Immature natural killer cell (primary cell): ENCODE results near the gene MBD3L1. TPM values are rescaled to one million over a fixed set of nuclear protein-coding genes. Genes with fewer than 3 reads are reported as not detected.

ENCODE experiments used
- DNase-seq, 3 donors: peaks; one replicate each; pipeline ENCODE4 v3.0.0; 2022; ENCODE audit warnings: mixed read lengths in 1 of 3
- H3K27ac Mint-ChIP-seq, 6 donors: one replicate each; pipeline ENCODE4 v1.8.0; 2020; ENCODE audit warnings: mixed read lengths in 6 of 6, mild to moderate bottlenecking in 5 of 6, inconsistent platforms in 4 of 6, moderate library complexity in 3 of 6
- H3K27me3 Mint-ChIP-seq, 3 donors: one replicate each; pipeline ENCODE4 v1.8.0; 2020 to 2021; ENCODE audit warnings: low read depth in 3 of 3, mild to moderate bottlenecking in 3 of 3, mixed read lengths in 3 of 3, moderate library complexity in 3 of 3, inconsistent platforms in 1 of 3
- H3K36me3 Mint-ChIP-seq, 3 donors: one replicate each; pipeline ENCODE4 v1.8.0; 2020; ENCODE audit warnings: mixed read lengths in 3 of 3, inconsistent platforms in 2 of 3, mild to moderate bottlenecking in 2 of 3
- H3K4me1 Mint-ChIP-seq, 2 donors: one replicate each; pipeline ENCODE4 v1.8.0; 2020; ENCODE audit warnings: inconsistent platforms in 2 of 2, mild to moderate bottlenecking in 2 of 2, mixed read lengths in 2 of 2, moderate library complexity in 1 of 2
- H3K4me3 Mint-ChIP-seq, 5 donors: one replicate each; pipeline ENCODE4 v1.8.0; 2020; ENCODE audit warnings: mild to moderate bottlenecking in 5 of 5, mixed read lengths in 5 of 5, inconsistent platforms in 3 of 5, moderate library complexity in 3 of 5
- H3K9me3 Mint-ChIP-seq, 6 donors: one replicate each; pipeline ENCODE4 v1.8.0; 2020; ENCODE audit warnings: mild to moderate bottlenecking in 6 of 6, mixed read lengths in 6 of 6, inconsistent platforms in 4 of 6, moderate library complexity in 3 of 6
- polyA plus RNA-seq, 3 donors: library from polyadenylated mRNA; unstranded; fragments of 300-500 nt; fragmentation: Illumina TruSeq; gene quantifications; one replicate each; pipeline ENCODE4 v1.2.3, GENCODE V29; 2021

The MBD3L1 gene
- polyA plus RNA-seq, 3 donors from 2014 or later, result not detected

- Mint-ChIP-seq H3K27ac (no peak overlapping the region), H3K36me3 (no peaks in the 10 kb centered on the region), H3K27me3 (peaks cover 4 to 15% (median 13%) of the 10 kb centered on the region in 3 donors), H3K9me3 (no peaks in the 10 kb centered on the region), H3K4me1 (peaks cover 19 to 22% of the 10 kb centered on the region in 2 donors), H3K4me3 (no peak overlapping the region)
- DNase-seq, result no peak
These were observed 3.7 kb downstream of the MBD3L1 start for GRCh38 chr19:8835877-8836276.

GRCh38 chr19:8840708-8841107 lies 8.5 kb downstream of the MBD3L1 start:
- Mint-ChIP-seq H3K4me3 (no peak overlapping the region), H3K9me3 (no peaks in the 10 kb centered on the region), H3K27ac (no peak overlapping the region), H3K36me3 (no peaks in the 10 kb centered on the region), H3K27me3 (peaks cover 0 to 9% (median 9%) of the 10 kb centered on the region in 3 donors), H3K4me1 (no peaks in the 10 kb centered on the region)
- no peak for DNase-seq

DNA sequence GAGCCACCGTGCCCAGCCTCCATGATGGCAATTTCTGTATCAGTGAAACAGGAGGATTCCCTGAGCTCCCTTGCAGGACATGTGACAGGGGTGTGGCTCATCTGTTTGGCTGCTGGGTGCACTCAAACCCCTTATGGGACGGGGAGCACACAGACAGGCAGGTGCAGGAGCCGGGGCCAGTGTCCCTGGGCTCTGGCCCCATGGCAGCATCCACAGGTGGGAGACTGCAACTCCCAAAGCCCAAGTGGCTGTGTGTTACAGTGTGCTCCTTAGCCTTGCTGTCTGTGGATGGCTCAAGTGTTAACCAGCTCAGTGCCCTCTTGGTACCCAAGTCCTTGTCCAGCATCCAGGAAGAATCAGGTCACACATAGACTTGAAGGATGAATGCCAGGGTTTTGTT lies 14.6 kb downstream of the MBD3L1 start:
- Mint-ChIP-seq H3K36me3 (peaks cover 0 to 6% (median 0%) of the 10 kb centered on the region in 3 donors), H3K4me3 (no peak overlapping the region), H3K4me1 (no peaks in the 10 kb centered on the region), H3K27ac (no peak overlapping the region), H3K9me3 (peaks cover 0 to 9% (median 2%) of the 10 kb centered on the region in 6 donors), H3K27me3 (peaks cover 5 to 12% (median 6%) of the 10 kb centered on the region in 3 donors)
- no peak for DNase-seq

- Mint-ChIP-seq H3K4me3 (no peak overlapping the region), H3K27ac (no peak overlapping the region), H3K36me3 (peaks cover 0 to 6% (median 0%) of the 10 kb centered on the region in 3 donors), H3K4me1 (no peaks in the 10 kb centered on the region), H3K9me3 (peaks cover 0 to 9% (median 3%) of the 10 kb centered on the region in 6 donors), H3K27me3 (peaks cover 5 to 10% (median 6%) of the 10 kb centered on the region in 3 donors)
- DNase-seq, result no peak
These were observed 17.1 kb downstream of the MBD3L1 start for GRCh38 chr19:8849232-8849631.

DNA sequence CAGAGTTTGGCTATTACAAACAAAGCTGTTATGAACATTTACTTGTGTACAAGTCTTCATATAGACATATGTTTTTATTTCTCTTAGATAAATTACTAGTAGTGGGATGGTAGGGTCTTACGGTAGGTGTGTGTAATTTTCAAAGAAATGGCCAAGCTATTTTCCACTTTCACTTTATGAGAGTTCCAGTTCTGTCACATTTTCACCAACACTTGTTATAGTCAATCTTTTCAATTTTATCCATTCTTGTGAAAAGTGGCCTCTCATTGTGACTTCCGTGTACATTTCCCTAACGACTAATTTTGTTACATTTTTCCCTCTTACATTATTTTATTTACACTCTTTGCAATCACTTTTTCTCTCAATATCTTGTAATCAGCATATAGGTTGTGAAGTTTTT lies 18.3 kb downstream of the MBD3L1 start:
- no peak overlapping the region for H3K4me3 Mint-ChIP-seq
- no peaks in the 10 kb centered on the region for H3K4me1 Mint-ChIP-seq

DNA sequence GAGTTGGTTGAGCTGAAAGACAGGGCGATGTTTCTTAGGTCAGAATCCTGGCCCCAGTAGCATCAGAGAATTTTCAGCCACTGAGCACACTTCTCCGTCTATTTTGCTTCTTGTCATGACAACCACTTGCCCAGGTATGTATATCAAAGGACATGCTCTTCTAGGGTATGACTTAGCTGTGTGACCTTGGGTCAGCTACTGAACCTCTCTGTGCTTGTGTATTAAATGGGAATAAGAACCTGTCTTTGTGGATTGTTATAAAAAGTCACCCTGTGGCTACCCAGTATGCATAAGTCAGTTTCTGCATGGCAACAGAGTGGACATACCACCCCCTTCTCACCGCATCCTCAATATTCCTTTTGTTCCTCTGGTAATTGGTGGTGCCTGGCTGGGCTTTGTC lies 26.1 kb downstream of the MBD3L1 start:
- H3K27me3 Mint-ChIP-seq, result peaks cover 7 to 23% (median 8%) of the 10 kb centered on the region in 3 donors
- H3K9me3 Mint-ChIP-seq, result peaks cover 0 to 7% (median 0%) of the 10 kb centered on the region in 6 donors

More for the DNA sequence above, 18.3 kb downstream of the MBD3L1 start:
- DNase-seq, result no peak
- Mint-ChIP-seq H3K9me3 (peaks cover 0 to 9% (median 3%) of the 10 kb centered on the region in 6 donors), H3K27me3 (peaks cover 4 to 13% (median 9%) of the 10 kb centered on the region in 3 donors), H3K36me3 (peaks cover 0 to 6% (median 0%) of the 10 kb centered on the region in 3 donors), H3K27ac (no peak overlapping the region)

DNA sequence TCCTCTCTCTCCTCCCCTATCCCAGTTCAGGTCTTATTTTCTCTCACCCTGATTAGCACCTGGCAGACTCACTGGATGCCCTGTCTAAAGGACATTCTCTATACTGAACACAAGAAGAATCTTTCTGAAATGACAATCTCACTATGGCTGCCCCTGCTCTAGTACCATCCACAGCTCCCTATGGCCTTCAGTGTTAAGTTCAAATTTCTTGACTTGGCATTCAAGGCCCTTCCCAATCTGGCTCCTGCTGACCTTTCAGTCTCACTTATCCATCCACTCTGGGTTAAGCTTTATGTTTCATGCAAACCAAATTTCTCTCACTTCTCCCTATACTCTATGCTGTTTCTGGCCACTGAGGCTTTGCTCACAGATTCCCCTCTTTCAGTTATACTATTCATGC lies 34.2 kb downstream of the MBD3L1 start:
- Mint-ChIP-seq H3K9me3 (no peaks in the 10 kb centered on the region), H3K4me3 (no peak overlapping the region)

More for the DNA sequence above, 26.1 kb downstream of the MBD3L1 start:
- Mint-ChIP-seq H3K36me3 (no peaks in the 10 kb centered on the region), H3K4me1 (no peaks in the 10 kb centered on the region), H3K27ac (no peak overlapping the region), H3K4me3 (no peak overlapping the region)
- DNase-seq, result no peak

GRCh38 chr19:8877854-8878705 lies 45.9 kb downstream of the MBD3L1 start:
- no peak overlapping the region for H3K4me3 Mint-ChIP-seq
- peaks cover 0 to 4% (median 0%) of the 10 kb centered on the region in 3 donors for H3K36me3 Mint-ChIP-seq
- no peak overlapping the region for H3K27ac Mint-ChIP-seq
- no peak for DNase-seq
- peaks cover 0 to 11% (median under 1%) of the 10 kb centered on the region in 6 donors for H3K9me3 Mint-ChIP-seq
- H3K27me3 Mint-ChIP-seq, result peaks cover 5 to 10% (median 7%) of the 10 kb centered on the region in 3 donors
- H3K4me1 Mint-ChIP-seq, result no peaks in the 10 kb centered on the region

More for the DNA sequence above, 34.2 kb downstream of the MBD3L1 start:
- H3K36me3 Mint-ChIP-seq, result no peaks in the 10 kb centered on the region
- H3K27me3 Mint-ChIP-seq, result peaks cover 0 to 11% (median 0%) of the 10 kb centered on the region in 3 donors
- DNase-seq, result no peak
- H3K27ac Mint-ChIP-seq, result no peak overlapping the region
- H3K4me1 Mint-ChIP-seq, result no peaks in the 10 kb centered on the region

DNA sequence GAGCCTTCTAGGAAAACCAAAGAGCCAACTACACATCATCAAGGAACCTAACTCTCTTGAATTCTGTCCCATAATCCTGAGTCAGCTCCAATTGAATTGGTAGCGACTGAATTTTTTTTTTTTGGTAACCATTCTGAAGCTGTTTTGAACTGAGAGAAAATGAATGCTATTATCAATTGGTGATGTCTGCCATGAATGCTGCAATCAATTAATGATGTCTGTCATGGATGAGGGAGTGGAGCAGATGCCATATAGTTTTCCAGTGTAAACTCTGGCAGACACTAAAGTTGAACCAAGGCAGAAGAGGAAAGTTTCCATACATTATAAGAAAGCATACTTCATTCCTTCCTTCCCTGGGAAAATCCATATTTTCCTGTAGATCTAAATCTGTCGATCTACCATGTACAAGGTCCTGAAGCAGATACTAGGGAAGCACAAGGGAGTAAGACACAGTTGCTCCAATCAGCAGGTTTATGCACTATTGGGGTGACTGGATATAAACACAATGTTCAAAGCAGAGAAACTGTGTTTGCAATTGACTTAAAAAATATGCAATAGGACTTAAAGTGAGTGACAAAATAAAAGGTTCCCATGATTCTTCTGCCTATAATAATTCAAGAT lies 48.8 kb downstream of the MBD3L1 start:
- no peak overlapping the region for H3K27ac Mint-ChIP-seq
- peaks cover 3 to 10% (median 5%) of the 10 kb centered on the region in 3 donors for H3K27me3 Mint-ChIP-seq
- no peaks in the 10 kb centered on the region for H3K4me1 Mint-ChIP-seq
- peaks cover 0 to 11% (median under 1%) of the 10 kb centered on the region in 6 donors for H3K9me3 Mint-ChIP-seq
- H3K4me3 Mint-ChIP-seq, result no peak overlapping the region
- no peak for DNase-seq
- H3K36me3 Mint-ChIP-seq, result peaks cover 0 to 4% (median 0%) of the 10 kb centered on the region in 3 donors

- Mint-ChIP-seq H3K4me1 (no peaks in the 10 kb centered on the region), H3K27ac (no peak overlapping the region), H3K36me3 (peaks cover 0 to 4% (median 0%) of the 10 kb centered on the region in 3 donors), H3K27me3 (peaks cover 3 to 7% (median 3%) of the 10 kb centered on the region in 3 donors), H3K4me3 (no peak overlapping the region), H3K9me3 (peaks cover 0 to 11% (median under 1%) of the 10 kb centered on the region in 6 donors)
- no peak for DNase-seq
These were observed 49.3 kb downstream of the MBD3L1 start for GRCh38 chr19:8881512-8881911.

DNA sequence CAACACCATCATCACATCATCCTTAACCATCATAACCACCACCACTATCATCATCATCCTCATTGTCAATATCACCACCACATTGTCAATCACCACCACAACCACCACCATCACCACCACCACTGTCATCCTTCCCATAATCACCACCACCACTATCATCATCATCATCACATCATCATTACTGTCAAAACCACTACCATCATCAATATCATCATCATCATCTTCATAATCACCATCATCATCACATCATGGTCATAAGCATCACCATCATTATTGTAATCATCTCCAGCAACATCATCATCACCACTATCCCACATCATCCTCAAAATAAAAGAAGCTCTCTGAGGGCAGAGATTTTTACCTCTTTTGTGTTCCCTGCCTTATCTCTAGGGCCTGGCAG lies 52.2 kb downstream of the MBD3L1 start:
- DNase-seq, result no peak
- no peaks in the 10 kb centered on the region for H3K9me3 Mint-ChIP-seq
- no peaks in the 10 kb centered on the region for H3K4me1 Mint-ChIP-seq
- no peak overlapping the region for H3K27ac Mint-ChIP-seq
- no peaks in the 10 kb centered on the region for H3K36me3 Mint-ChIP-seq
- no peak overlapping the region for H3K4me3 Mint-ChIP-seq
- H3K27me3 Mint-ChIP-seq, result peaks cover 0 to 6% (median 4%) of the 10 kb centered on the region in 3 donors

DNA sequence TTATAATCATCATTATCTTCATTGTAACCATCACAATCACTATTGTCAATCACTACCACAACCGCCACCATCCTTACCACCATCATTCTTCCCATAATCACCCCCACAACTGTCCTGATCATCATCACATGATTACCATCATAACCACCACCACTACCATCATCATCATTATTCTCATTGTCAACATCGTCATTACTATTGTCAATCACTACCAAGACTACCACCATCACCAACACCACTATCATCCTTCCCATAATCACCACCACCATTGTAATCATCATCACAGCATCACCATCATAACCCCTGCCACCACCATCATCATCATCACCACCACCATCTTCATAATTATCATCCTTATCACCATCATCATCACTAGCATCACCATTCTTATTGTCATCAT lies 55.2 kb downstream of the MBD3L1 start:
- Mint-ChIP-seq H3K27me3 (peaks cover 0 to 2% (median 2%) of the 10 kb centered on the region in 3 donors), H3K27ac (no peak overlapping the region), H3K9me3 (no peaks in the 10 kb centered on the region), H3K4me1 (no peaks in the 10 kb centered on the region), H3K36me3 (no peaks in the 10 kb centered on the region), H3K4me3 (no peak overlapping the region)
- no peak for DNase-seq

DNA sequence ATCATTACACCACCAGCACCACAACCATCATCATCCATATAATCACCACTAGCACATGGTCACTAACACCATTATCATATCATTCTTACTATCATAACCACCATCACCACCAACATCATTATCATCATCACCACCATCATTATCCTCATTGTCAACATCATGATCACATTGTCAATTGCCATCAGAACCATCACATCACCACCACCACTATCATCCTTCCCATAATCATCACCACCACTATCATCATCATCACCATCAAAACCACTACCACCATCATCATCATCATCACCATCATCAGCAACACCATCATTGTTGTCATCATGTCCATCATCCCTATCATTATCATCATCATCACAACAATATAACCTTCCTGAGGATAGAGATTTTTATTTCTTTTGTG lies 58.1 kb downstream of the MBD3L1 start:
- Mint-ChIP-seq H3K4me3 (no peak overlapping the region), H3K36me3 (no peaks in the 10 kb centered on the region), H3K4me1 (no peaks in the 10 kb centered on the region), H3K27me3 (peaks cover 0 to 2% (median 0%) of the 10 kb centered on the region in 3 donors), H3K9me3 (no peaks in the 10 kb centered on the region), H3K27ac (no peak overlapping the region)
- DNase-seq, result no peak
